Nephron (organoid): ENCODE data around the gene PIP.
"Not testable (repeated sequence)": the region's sequence is repeated elsewhere in the genome, so short reads cannot be mapped to it uniquely, and the experiment has no call there.

Experiments used
- H3K27ac Mint-ChIP-seq, 3 experiments: 2 replicates each; pipeline ENCODE4 v1.8.0; 2020; ENCODE audit warnings: mixed read lengths in 3 of 3, mild to moderate bottlenecking in 2 of 3, moderate library complexity in 1 of 3
- H3K27me3 Mint-ChIP-seq: 2 replicates; pipeline ENCODE4 v1.8.0; 2021; ENCODE audit warnings: low read depth, mild to moderate bottlenecking, moderate library complexity, mixed read lengths
- H3K36me3 Mint-ChIP-seq: 2 replicates; pipeline ENCODE4 v1.8.0; 2020; ENCODE audit warnings: low read depth, mixed read lengths
- H3K4me1 Mint-ChIP-seq: 2 replicates; pipeline ENCODE4 v1.8.0; 2020; ENCODE audit warnings: mixed read lengths
- H3K4me3 Mint-ChIP-seq, 3 experiments: 2 replicates each; pipeline ENCODE4 v1.8.0; 2020; ENCODE audit warnings: mild to moderate bottlenecking in 3 of 3, mixed read lengths in 3 of 3, moderate library complexity in 2 of 3
- H3K9me3 Mint-ChIP-seq: 2 replicates; pipeline ENCODE4 v1.8.0; 2020; ENCODE audit warnings: mixed read lengths
- TF ChIP-seq, protein P1 (sequence below), 3 experiments: fragments of 200-600 bp; sonication (generic); IDR thresholded peaks; one replicate each; pipeline ENCODE4 v1.5.0; 2021; ENCODE audit warnings: antibody characterized with exemption in 3 of 3; ENCODE audit not compliant: unreplicated experiment in 3 of 3

PIP gene, protein sequence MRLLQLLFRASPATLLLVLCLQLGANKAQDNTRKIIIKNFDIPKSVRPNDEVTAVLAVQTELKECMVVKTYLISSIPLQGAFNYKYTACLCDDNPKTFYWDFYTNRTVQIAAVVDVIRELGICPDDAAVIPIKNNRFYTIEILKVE

DNA sequence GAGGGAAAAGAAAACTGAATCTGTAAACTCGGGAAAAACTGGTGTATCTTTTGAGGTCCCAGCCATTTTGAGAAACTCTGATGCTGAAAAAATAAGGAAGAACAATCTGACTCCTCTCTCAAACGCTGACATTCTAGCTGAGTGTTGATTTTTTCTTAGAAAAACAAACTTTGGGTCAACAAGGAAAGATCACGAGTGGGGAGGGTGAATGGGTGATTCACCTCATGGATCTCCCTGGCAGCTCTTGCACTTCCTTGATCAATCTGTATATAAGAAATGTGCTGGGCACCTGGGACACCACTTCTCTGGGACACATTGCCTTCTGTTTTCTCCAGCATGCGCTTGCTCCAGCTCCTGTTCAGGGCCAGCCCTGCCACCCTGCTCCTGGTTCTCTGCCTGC, at the start of gene PIP:
TSS of gene PIP (plus strand) at position 297 of the 400 bp plus-strand sequence. CDS start at position 337, 40 bp downstream.
- no peak within 1 kb of the TSS for H3K4me3 Mint-ChIP-seq
- no peak within 1 kb of the TSS for H3K27ac Mint-ChIP-seq
- no peaks in the 10 kb centered on the region for H3K36me3 Mint-ChIP-seq
- peaks cover 4% of the 10 kb centered on the region for H3K27me3 Mint-ChIP-seq
- TF ChIP-seq, protein P1, sequence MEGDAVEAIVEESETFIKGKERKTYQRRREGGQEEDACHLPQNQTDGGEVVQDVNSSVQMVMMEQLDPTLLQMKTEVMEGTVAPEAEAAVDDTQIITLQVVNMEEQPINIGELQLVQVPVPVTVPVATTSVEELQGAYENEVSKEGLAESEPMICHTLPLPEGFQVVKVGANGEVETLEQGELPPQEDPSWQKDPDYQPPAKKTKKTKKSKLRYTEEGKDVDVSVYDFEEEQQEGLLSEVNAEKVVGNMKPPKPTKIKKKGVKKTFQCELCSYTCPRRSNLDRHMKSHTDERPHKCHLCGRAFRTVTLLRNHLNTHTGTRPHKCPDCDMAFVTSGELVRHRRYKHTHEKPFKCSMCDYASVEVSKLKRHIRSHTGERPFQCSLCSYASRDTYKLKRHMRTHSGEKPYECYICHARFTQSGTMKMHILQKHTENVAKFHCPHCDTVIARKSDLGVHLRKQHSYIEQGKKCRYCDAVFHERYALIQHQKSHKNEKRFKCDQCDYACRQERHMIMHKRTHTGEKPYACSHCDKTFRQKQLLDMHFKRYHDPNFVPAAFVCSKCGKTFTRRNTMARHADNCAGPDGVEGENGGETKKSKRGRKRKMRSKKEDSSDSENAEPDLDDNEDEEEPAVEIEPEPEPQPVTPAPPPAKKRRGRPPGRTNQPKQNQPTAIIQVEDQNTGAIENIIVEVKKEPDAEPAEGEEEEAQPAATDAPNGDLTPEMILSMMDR (IDR thresholded peaks at IDR 0.05; ENCODE audit: unreplicated experiment in 3 of 3), result no peak
- no peaks in the 10 kb centered on the region for H3K9me3 Mint-ChIP-seq
- H3K4me1 Mint-ChIP-seq, result no peaks in the 10 kb centered on the region

- peaks cover 22% of the 10 kb centered on the region for H3K9me3 Mint-ChIP-seq
- no peaks in the 10 kb centered on the region for H3K27me3 Mint-ChIP-seq
- TF ChIP-seq, protein P1 (IDR thresholded peaks at IDR 0.05; ENCODE audit: unreplicated experiment in 3 of 3), result no peak
- no peak overlapping the region for H3K27ac Mint-ChIP-seq
- H3K4me3 Mint-ChIP-seq, result no peak overlapping the region
- H3K36me3 Mint-ChIP-seq, result no peaks in the 10 kb centered on the region
- no peaks in the 10 kb centered on the region for H3K4me1 Mint-ChIP-seq
Observed at GRCh38 chr7:143085109-143085508, 46.8 kb upstream of the PIP start.

DNA sequence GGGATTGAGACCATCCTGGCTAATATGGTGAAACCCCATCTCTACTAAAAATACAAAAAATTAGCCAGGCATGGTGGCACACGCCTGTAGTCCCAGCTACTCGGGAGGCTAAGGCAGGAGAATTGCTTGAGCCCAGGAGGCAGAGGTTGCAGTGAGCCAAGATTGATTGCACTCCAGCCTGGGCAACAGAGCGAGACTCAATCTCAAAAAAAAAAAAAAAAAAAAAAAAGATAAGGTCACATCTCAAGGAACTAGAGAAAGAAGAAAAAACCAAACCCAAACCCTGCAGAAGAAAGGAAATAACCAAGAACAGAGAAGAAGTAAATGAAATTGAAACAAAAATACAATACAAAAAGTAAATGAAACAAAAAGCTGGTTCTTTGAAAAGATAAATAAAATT, 46.3 kb upstream of the PIP start:
- not testable (repeated sequence) for H3K27me3 Mint-ChIP-seq, H3K4me1 Mint-ChIP-seq, H3K36me3 Mint-ChIP-seq, H3K4me3 Mint-ChIP-seq, H3K27ac Mint-ChIP-seq
- H3K9me3 Mint-ChIP-seq, result peaks cover 22% of the 10 kb centered on the region

- not testable (repeated sequence) for H3K27me3 Mint-ChIP-seq, H3K27ac Mint-ChIP-seq, H3K36me3 Mint-ChIP-seq, H3K4me1 Mint-ChIP-seq, H3K4me3 Mint-ChIP-seq
- peaks cover 28% of the 10 kb centered on the region for H3K9me3 Mint-ChIP-seq
Observed at GRCh38 chr7:143088549-143089231, 43.2 kb upstream of the PIP start.

GRCh38 chr7:143096146-143096545, 35.7 kb upstream of the PIP start:
- TF ChIP-seq, protein P1 (IDR thresholded peaks at IDR 0.05; ENCODE audit: unreplicated experiment in 3 of 3), result no peak
- Mint-ChIP-seq H3K27ac (no peak overlapping the region), H3K4me3 (no peak overlapping the region), H3K36me3 (no peaks in the 10 kb centered on the region), H3K27me3 (no peaks in the 10 kb centered on the region), H3K9me3 (peaks cover 21% of the 10 kb centered on the region), H3K4me1 (no peaks in the 10 kb centered on the region)

- not testable (repeated sequence) for H3K4me3 Mint-ChIP-seq, H3K27me3 Mint-ChIP-seq, H3K27ac Mint-ChIP-seq, H3K36me3 Mint-ChIP-seq, H3K4me1 Mint-ChIP-seq
- peaks cover 21% of the 10 kb centered on the region for H3K9me3 Mint-ChIP-seq
Observed at GRCh38 chr7:143099579-143099978, 32.3 kb upstream of the PIP start.

- no peaks in the 10 kb centered on the region for H3K4me1 Mint-ChIP-seq
- no peak overlapping the region for H3K4me3 Mint-ChIP-seq
- no peaks in the 10 kb centered on the region for H3K36me3 Mint-ChIP-seq
- TF ChIP-seq, protein P1 (IDR thresholded peaks at IDR 0.05; ENCODE audit: unreplicated experiment in 3 of 3), result no peak
- no peak overlapping the region for H3K27ac Mint-ChIP-seq
- no peaks in the 10 kb centered on the region for H3K27me3 Mint-ChIP-seq
- H3K9me3 Mint-ChIP-seq, result peaks cover 9% of the 10 kb centered on the region
Observed at GRCh38 chr7:143104759-143105158, 27.1 kb upstream of the PIP start.

DNA sequence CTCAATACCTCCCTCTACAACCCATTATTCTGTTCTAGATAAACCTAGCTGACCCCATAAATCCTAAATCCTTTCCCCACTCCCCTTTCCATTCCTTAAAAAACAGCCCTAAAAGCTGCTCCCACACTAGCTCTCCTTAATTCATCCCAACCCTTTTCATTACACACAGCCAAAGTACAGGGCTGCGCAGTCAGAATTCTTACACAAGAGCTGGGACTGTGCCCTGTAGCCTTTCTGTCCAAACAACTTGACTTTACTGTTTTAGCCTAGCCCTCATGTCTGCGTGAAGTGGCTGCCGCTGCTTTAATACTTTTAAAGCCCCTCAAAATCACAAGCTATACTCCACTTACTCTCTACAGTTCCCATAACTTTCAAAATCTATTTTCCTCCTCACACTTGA, 23.9 kb upstream of the PIP start:
- H3K4me1 Mint-ChIP-seq, H3K27me3 Mint-ChIP-seq, H3K4me3 Mint-ChIP-seq, H3K9me3 Mint-ChIP-seq, H3K27ac Mint-ChIP-seq, H3K36me3 Mint-ChIP-seq: not testable (repeated sequence)
